ENCODE measurements around the gene CFAP119.
A peak's percentile ranks its signal among the peaks of the same experiment; 100 is the strongest.
"Not testable (repeated sequence)": the region's sequence is repeated elsewhere in the genome, so short reads cannot be mapped to it uniquely, and the experiment has no call there.

Gene CFAP119

DNA sequence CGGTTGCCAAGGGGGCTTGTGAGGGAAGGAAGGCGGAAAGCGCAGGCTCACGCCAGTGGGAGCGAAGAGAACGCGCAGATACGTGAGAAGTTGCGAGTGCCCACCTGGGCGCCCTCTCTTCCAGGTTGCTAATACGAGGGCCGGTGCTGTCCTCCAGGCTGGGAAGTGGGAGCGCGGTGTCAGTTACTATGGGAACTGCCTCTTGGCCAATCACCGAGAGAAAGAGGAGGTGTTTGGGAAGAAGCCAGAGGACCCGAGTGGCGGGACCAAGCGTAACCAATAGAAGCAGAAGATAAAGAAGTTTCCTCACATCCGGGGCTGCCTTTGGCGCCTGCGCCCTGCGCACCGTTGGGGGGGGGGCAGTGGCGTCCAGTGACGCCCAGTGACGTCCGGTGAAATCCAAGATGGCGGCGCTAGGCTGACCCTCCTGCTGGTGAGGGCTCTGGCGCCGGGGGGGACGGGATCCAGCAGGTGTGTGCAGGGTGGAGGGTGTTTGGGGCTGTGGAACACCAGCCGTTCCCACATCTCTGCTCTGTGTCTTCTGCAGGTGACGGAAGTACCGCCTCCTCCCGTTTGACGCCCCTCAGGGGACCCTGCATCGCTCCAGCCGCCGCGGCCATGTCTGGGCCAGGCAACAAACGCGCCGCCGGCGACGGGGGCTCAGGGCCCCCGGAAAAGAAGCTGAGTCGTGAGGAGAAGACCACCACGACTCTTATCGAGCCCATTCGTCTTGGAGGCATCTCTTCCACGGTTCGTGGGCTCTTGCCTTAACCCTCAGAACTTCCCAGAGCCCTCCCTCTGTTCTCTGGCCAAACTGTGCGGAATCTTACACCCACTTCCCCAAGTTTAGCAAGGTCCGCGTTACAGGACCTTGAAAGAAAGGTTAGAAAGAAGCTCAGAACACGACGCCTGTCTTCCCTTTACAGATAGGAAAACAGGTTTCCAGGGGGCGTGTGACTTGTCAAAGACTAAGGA lies at the start of gene CFAP119, which contains the start of gene RNF40:
TSS of gene CFAP119 (minus strand) at position 135 of the 975 bp plus-strand sequence. CDS start 314 bp downstream, outside the sequence.
TSS of gene RNF40 (plus strand) at position 395 of the 975 bp plus-strand sequence. CDS start at position 619, 224 bp downstream.
- peak within 1 kb of the TSS; percentile 99 for H3K27ac ChIP-seq
- H3K4me1 ChIP-seq (ENCODE audit: control insufficient read depth in 1 of 2, insufficient read depth in 1 of 2, low read depth in 1 of 2, low read length in 1 of 2), result peaks cover 58 to 59% of the 10 kb centered on the region in 2 experiments
- no peaks in the 10 kb centered on the region for H3K27me3 ChIP-seq
- H3K4me3 ChIP-seq (ENCODE audit: low read depth in 1 of 2, low read length in 1 of 2), result peak within 1 kb of the TSS; percentile 90 to 95
- H3K36me3 ChIP-seq, result peaks cover 48% of the 10 kb centered on the region
- no peaks in the 10 kb centered on the region for H3K9me3 ChIP-seq
- TF ChIP-seq, protein P1, sequence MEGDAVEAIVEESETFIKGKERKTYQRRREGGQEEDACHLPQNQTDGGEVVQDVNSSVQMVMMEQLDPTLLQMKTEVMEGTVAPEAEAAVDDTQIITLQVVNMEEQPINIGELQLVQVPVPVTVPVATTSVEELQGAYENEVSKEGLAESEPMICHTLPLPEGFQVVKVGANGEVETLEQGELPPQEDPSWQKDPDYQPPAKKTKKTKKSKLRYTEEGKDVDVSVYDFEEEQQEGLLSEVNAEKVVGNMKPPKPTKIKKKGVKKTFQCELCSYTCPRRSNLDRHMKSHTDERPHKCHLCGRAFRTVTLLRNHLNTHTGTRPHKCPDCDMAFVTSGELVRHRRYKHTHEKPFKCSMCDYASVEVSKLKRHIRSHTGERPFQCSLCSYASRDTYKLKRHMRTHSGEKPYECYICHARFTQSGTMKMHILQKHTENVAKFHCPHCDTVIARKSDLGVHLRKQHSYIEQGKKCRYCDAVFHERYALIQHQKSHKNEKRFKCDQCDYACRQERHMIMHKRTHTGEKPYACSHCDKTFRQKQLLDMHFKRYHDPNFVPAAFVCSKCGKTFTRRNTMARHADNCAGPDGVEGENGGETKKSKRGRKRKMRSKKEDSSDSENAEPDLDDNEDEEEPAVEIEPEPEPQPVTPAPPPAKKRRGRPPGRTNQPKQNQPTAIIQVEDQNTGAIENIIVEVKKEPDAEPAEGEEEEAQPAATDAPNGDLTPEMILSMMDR (IDR thresholded peaks at IDR 0.05), result peak; percentile 21

DNA sequence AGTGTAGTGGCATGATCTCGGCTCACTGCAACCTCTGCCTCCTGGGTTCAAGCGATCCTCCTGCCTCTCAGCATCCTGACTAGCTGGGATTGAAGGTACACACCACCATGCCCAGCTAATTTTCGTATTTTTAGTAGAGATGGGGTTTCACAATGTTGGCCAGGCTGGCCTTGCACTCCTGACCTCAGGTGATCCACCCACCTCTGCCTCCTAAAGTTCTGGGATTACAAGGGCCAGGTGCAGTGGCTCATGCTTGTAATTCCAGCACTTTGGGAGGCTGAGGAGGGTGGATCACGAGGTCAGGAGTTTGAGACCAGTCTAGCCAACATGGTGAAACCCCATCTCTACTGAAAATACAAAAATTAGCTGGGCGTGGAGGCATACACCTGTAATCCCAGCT lies 47.8 kb upstream of the CFAP119 start:
- H3K4me1 ChIP-seq (ENCODE audit: control insufficient read depth in 1 of 2, insufficient read depth in 1 of 2, low read depth in 1 of 2, low read length in 1 of 2), result peaks cover 60 to 63% of the 10 kb centered on the region in 2 experiments
- H3K27me3 ChIP-seq; H3K36me3 ChIP-seq; H3K4me3 ChIP-seq (ENCODE audit: low read depth in 1 of 2, low read length in 1 of 2); H3K9me3 ChIP-seq; H3K27ac ChIP-seq: not testable (repeated sequence)

DNA sequence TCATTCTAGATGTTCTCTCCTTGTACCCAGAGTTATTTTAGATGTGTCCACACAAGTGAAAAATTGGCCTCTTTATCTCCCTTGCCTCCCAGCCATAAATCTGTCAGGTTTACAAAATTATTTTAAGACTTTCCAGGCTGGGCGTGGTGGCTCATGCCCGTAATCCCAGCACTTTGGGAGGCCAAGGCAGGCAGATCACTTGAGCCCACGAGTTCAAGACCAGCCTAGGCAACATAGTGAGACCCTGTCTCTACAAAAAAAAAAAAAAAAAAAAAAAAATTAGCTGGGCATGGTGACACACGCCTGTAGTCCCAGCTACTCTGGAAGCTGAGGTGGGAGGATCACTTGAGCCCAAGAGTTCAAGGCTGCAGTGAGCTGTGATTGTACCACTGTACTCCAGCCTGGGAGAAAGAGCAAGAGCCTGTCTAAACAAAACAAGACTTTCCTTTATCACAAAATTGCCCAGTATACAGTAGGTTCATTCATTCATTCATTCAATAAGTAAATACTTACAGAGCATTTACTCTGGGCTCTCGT lies 47.1 kb upstream of the CFAP119 start:
- not testable (repeated sequence) for H3K4me3 ChIP-seq (ENCODE audit: low read depth in 1 of 2, low read length in 1 of 2)
- peaks cover 54 to 58% of the 10 kb centered on the region in 2 experiments for H3K4me1 ChIP-seq (ENCODE audit: control insufficient read depth in 1 of 2, insufficient read depth in 1 of 2, low read depth in 1 of 2, low read length in 1 of 2)

DNA sequence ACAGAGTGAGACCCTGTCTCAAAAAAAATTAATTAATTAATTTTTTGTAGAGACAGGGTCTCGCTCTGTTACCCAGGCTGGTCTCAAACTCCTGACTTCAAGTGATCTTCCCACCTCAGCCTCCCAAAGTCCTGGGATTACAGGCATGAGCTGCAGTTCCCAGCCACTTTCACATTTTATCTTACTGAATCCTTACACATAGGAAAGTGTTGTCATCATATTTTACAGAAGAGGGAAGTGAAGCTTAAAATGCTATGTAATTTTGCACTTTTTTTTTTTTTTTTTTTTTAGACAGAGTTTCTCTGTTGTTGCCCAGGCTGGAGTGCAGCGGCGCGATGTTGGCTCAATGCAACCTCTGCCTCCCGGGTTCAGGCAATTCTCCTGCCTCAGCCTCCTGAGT lies 46.3 kb upstream of the CFAP119 start:
- TF ChIP-seq, protein P1 (IDR thresholded peaks at IDR 0.05), result no peak
- H3K9me3 ChIP-seq, result no peaks in the 10 kb centered on the region
- H3K4me3 ChIP-seq (ENCODE audit: low read depth in 1 of 2, low read length in 1 of 2), result peak overlapping the region in 1 of 2 experiments; percentile 26
- no peaks in the 10 kb centered on the region for H3K27me3 ChIP-seq
- H3K27ac ChIP-seq, result peak overlapping the region; percentile 51
- no peaks in the 10 kb centered on the region for H3K36me3 ChIP-seq
- peaks cover 46 to 49% of the 10 kb centered on the region in 2 experiments for H3K4me1 ChIP-seq (ENCODE audit: control insufficient read depth in 1 of 2, insufficient read depth in 1 of 2, low read depth in 1 of 2, low read length in 1 of 2)

More for the DNA sequence above, 47.1 kb upstream of the CFAP119 start:
- H3K27me3 ChIP-seq, H3K36me3 ChIP-seq, H3K9me3 ChIP-seq: not testable (repeated sequence)
- peak overlapping the region; percentile 51 for H3K27ac ChIP-seq

DNA sequence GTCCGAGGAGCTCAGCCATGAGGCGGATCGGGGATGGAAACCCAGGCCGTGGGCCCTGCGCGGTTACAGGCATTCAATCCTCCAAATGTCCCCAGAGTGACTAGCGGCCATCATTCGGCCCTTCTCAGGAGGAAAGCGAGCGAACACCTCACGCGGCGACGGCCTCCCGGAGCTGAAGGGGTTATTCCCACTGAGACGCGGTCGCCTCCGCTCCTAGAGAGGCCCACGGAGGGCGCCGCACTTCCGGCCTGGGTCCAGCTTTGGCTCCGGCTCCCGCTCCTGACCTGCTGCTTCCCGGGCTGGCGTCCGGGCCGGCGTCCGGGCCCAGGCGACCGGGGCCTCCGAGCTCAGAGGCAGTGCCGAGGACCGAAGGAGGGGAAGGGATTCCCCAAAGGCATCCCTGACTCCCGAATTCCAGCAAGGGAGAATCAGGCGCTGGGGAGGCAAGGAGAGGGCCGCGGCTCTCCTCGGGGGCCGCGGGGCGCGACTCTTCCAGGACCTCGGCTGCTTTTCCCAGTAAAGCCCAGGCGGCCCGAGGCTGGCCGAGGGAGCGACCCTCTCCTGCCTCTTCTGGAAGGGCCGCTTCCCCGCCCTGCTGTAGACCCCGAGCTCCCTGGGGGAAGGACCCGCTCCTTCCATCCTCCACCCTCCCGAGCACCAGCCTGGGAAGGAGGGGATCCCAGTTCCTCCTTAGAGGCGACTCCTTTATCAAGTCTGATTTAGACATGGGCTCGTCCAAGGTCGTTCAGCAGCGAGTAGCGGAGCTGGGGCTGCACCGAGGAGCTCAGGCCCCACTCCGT lies 43.7 kb upstream of the CFAP119 start:
- TF ChIP-seq, protein P1 (IDR thresholded peaks at IDR 0.05), result no peak
- H3K9me3 ChIP-seq, result no peaks in the 10 kb centered on the region
- peak overlapping the region; percentile 47 for H3K27ac ChIP-seq
- H3K4me1 ChIP-seq (ENCODE audit: control insufficient read depth in 1 of 2, insufficient read depth in 1 of 2, low read depth in 1 of 2, low read length in 1 of 2), result peaks cover 36 to 37% of the 10 kb centered on the region in 2 experiments
- H3K27me3 ChIP-seq, result no peaks in the 10 kb centered on the region
- no peaks in the 10 kb centered on the region for H3K36me3 ChIP-seq
- H3K4me3 ChIP-seq (ENCODE audit: low read depth in 1 of 2, low read length in 1 of 2), result peak overlapping the region; percentile 64 to 65

DNA sequence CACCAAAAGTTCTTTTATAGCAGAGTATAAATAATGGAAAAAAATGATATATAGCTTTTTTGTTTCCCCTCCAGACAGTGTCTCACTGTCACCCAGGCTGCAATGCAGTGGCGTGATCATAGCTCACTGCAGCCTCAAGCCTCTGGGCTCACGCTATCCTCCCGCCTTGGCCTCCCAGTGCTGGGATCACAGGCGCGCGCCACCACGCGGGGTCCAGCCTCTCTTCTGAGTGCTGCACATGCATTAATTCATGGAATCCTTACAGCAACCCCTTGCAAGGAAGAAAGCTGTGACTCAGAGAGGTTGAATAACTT lies 43.2 kb upstream of the CFAP119 start:
- peaks cover 36 to 37% of the 10 kb centered on the region in 2 experiments for H3K4me1 ChIP-seq (ENCODE audit: control insufficient read depth in 1 of 2, insufficient read depth in 1 of 2, low read depth in 1 of 2, low read length in 1 of 2)
- H3K9me3 ChIP-seq, result no peaks in the 10 kb centered on the region
- TF ChIP-seq, protein P1 (IDR thresholded peaks at IDR 0.05), result no peak
- H3K36me3 ChIP-seq, result no peaks in the 10 kb centered on the region
- H3K4me3 ChIP-seq (ENCODE audit: low read depth in 1 of 2, low read length in 1 of 2), result peak overlapping the region; percentile 64 to 65
- H3K27me3 ChIP-seq, result no peaks in the 10 kb centered on the region
- H3K27ac ChIP-seq, result no peak overlapping the region

All from neutrophil (primary cell).